Mesendoderm (in vitro differentiated cells): ENCODE data around the gene PDE9A.

Source experiments
- DNase-seq: peaks from one replicate; pipeline ENCODE4 v3.0.0; 2013
- H2AK5ac ChIP-seq: 2 replicates; pipeline ENCODE4 v1.6.1; 2013; ENCODE audit warnings: low read length, inconsistent platforms
- H2BK120ac ChIP-seq: 2 replicates; pipeline ENCODE4 v1.6.1; 2013; ENCODE audit warnings: low read depth, mild to moderate bottlenecking, low read length, moderate library complexity, mixed read lengths
- H2BK15ac ChIP-seq: replicated peaks from 2 replicates; pipeline ENCODE4 v1.6.1; 2013; ENCODE audit warnings: low read depth, mild to moderate bottlenecking, moderate library complexity
- H2BK5ac ChIP-seq: 2 replicates; pipeline ENCODE4 v1.6.1; 2013; ENCODE audit warnings: low read length, inconsistent platforms
- H3K18ac ChIP-seq: 2 replicates; pipeline ENCODE4 v1.6.1; 2013; ENCODE audit warnings: mild to moderate bottlenecking, low read length, mixed read lengths
- H3K23ac ChIP-seq: one replicate; pipeline ENCODE4 v1.6.1; 2013; ENCODE audit warnings: low read length
- H3K27ac ChIP-seq: 2 replicates; pipeline ENCODE4 v1.5.1; 2013; ENCODE audit warnings: low read depth, mild to moderate bottlenecking, inconsistent platforms, low read length, moderate library complexity
- H3K27me3 ChIP-seq: 2 replicates; pipeline ENCODE4 v1.6.1; 2013; ENCODE audit warnings: low read length, control low read depth, mild to moderate bottlenecking, inconsistent platforms; ENCODE audit not compliant: insufficient read depth, poor library complexity
- H3K36me3 ChIP-seq: 2 replicates; pipeline ENCODE4 v1.6.1; 2013; ENCODE audit warnings: low read length, inconsistent platforms; ENCODE audit not compliant: control insufficient read depth, insufficient read depth
- H3K4ac ChIP-seq: one replicate; pipeline ENCODE4 v1.6.1; 2013; ENCODE audit warnings: low read depth, mild to moderate bottlenecking, low read length, moderate library complexity
- H3K4me1 ChIP-seq: 2 replicates; pipeline ENCODE4 v1.6.1; 2013; ENCODE audit warnings: low read depth, low read length, inconsistent platforms; ENCODE audit not compliant: control insufficient read depth
- H3K4me2 ChIP-seq: 2 replicates; pipeline ENCODE4 v1.6.1; 2013; ENCODE audit warnings: low read length
- H3K4me3 ChIP-seq: 2 replicates; pipeline ENCODE4 v1.5.1; 2013; ENCODE audit warnings: mild to moderate bottlenecking, low read length
- H3K56ac ChIP-seq: one replicate; pipeline ENCODE4 v1.6.1; 2013; ENCODE audit warnings: low read length
- H3K79me1 ChIP-seq: 2 replicates; pipeline ENCODE4 v1.6.1; 2013; ENCODE audit warnings: low read length, inconsistent platforms
- H3K79me2 ChIP-seq: 2 replicates; pipeline ENCODE4 v1.6.1; 2013; ENCODE audit warnings: mild to moderate bottlenecking, low read length; ENCODE audit not compliant: control insufficient read depth, insufficient read depth
- H3K9ac ChIP-seq: 2 replicates; pipeline ENCODE4 v1.6.1; 2013; ENCODE audit warnings: low read length, inconsistent platforms
- H4K5ac ChIP-seq: one replicate; pipeline ENCODE4 v1.6.1; 2013; ENCODE audit warnings: low read length
- H4K8ac ChIP-seq: one replicate; pipeline ENCODE4 v1.6.1; 2013; ENCODE audit warnings: low read depth, mild to moderate bottlenecking, control low read depth, low read length, moderate library complexity
- WGBS: extraction: QIAGEN DNeasy Blood & Tissue Kit; methylation state at CpG from one replicate; pipeline ENCODE4 v1.1.7; 2013; ENCODE audit warnings: low lambda C conversion rate, missing lambda C conversion rate; ENCODE audit not compliant: insufficient coverage; ENCODE audit errors: extremely low coverage; 5-methylcytosine and 5-hydroxymethylcytosine counted together

Gene PDE9A

DNA sequence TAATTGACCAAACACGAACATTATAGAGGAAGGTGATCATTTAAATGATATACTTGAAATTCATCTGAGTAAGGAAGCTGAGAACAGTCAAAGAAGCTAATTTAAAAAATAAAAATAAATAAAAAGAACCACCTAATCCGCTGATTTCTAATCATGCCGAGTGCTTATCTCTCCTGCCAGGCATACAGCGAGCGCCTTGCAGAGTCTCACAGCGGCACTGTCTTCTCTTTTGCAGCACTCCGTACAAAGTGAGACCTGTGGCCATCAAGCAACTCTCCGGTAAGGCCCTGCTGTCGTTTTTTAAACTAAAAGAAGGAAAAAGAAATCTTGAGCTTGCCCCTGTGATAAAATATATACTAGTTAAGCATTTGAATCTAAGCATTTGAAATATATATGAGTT is 45.3 kb downstream of the PDE9A start:
- Histone ChIP-seq H3K79me2 (no peaks in the 10 kb centered on the region), H3K56ac (no peak overlapping the region), H3K36me3 (peaks cover 3% of the 10 kb centered on the region), H3K79me1 (no peaks in the 10 kb centered on the region), H3K27ac (no peak overlapping the region), H2AK5ac (no peak overlapping the region), H4K8ac (no peak overlapping the region), H3K9ac (no peak overlapping the region), H3K4me2 (no peak overlapping the region), H2BK120ac (no peak overlapping the region), H3K4ac (no peak overlapping the region), H2BK5ac (no peak overlapping the region), H3K18ac (no peak overlapping the region), H3K4me1 (no peaks in the 10 kb centered on the region), H4K5ac (no peak overlapping the region), H3K27me3 (no peaks in the 10 kb centered on the region), H2BK15ac (no peak overlapping the region), H3K23ac (no peak overlapping the region), H3K4me3 (no peak overlapping the region)
- WGBS: no CpG with 5 or more reads among the region's 9 CpGs
- DNase-seq: no peak

DNA sequence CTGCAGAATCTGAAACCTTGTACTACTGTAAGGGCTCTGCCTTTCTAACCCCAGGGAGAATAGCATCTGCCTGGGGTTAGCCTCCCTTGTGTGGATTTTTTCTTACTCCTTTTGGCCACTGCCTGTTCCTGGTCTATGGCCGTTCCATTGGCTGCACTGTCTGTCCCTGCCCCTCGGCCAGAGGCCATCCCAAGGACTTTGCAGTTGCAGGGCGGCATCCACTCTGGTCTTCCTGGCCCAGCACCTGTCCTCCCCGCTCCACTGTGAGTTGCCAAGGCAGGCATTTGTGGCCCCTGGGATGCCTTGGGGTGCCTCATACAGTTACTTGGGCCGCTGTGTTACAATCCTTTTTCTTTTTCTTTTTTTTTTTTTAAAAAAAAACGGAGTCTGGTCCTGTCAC is 45.8 kb downstream of the PDE9A start:
- WGBS: no CpG with 5 or more reads among the region's 6 CpGs
- Histone ChIP-seq H3K27ac (no peak overlapping the region), H3K18ac (no peak overlapping the region), H3K9ac (no peak overlapping the region), H3K4me3 (no peak overlapping the region), H4K8ac (no peak overlapping the region), H3K79me1 (no peaks in the 10 kb centered on the region), H3K56ac (no peak overlapping the region), H3K4ac (no peak overlapping the region), H3K79me2 (no peaks in the 10 kb centered on the region), H2BK15ac (no peak overlapping the region), H3K27me3 (no peaks in the 10 kb centered on the region), H4K5ac (no peak overlapping the region), H3K4me2 (no peak overlapping the region), H2BK5ac (no peak overlapping the region), H3K4me1 (no peaks in the 10 kb centered on the region), H2AK5ac (no peak overlapping the region), H3K36me3 (peaks cover 2% of the 10 kb centered on the region), H3K23ac (no peak overlapping the region), H2BK120ac (no peak overlapping the region)
- no peak for DNase-seq

DNA sequence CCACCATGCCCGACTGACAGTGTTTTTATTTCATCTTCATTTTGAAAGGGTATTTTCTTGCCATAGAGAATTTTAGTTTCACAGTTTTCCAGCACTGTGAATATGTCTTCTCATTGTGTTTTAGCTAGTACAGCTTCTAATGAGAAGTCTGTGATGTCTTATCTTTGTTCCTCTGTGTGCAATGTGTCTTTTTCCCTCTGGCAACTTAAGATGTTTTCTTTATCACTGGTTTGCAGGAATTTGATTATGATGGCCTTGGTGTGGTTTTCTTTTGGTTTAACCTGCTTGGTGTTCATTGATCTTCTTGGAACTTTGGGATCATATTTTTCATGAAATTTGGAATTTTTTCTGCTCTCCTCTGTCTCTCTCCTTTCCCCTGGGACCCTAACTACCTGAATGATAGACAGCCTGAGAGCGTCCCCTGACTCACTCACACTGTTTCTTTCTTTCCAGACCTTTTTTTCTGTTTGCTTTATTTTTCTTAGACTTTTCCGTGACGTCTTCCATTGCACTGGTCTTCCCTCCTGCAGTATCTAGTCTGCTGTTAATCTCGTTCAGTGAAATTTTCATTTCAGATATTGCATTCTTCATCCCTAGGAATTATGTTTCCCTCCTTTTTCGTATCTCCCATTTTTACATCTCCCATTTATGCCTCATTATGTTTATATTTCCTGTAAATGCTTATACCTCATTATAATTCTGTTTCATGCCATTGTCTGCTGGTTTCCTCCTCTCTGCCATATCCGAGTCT is 48.5 kb downstream of the PDE9A start:
- no peak overlapping the region for H2BK15ac ChIP-seq
- H3K4ac ChIP-seq: no peak overlapping the region
- no peak overlapping the region for H3K27ac ChIP-seq
- no peak overlapping the region for H3K23ac ChIP-seq
- no peak overlapping the region for H2BK5ac ChIP-seq
- no peak overlapping the region for H3K4me3 ChIP-seq
- no peak overlapping the region for H3K9ac ChIP-seq
- H3K79me1 ChIP-seq: no peaks in the 10 kb centered on the region
- H3K4me2 ChIP-seq: no peak overlapping the region
- H3K27me3 ChIP-seq: no peaks in the 10 kb centered on the region
- no peak overlapping the region for H2BK120ac ChIP-seq
- no peak overlapping the region for H3K56ac ChIP-seq
- 100% methylated on average over 1 of the region's 7 CpGs for WGBS
- H3K18ac ChIP-seq: no peak overlapping the region
- H3K79me2 ChIP-seq: no peaks in the 10 kb centered on the region
- H3K4me1 ChIP-seq: no peaks in the 10 kb centered on the region
- no peak overlapping the region for H2AK5ac ChIP-seq
- H4K5ac ChIP-seq: no peak overlapping the region
- H4K8ac ChIP-seq: no peak overlapping the region
- H3K36me3 ChIP-seq: no peaks in the 10 kb centered on the region
- no peak for DNase-seq

DNA sequence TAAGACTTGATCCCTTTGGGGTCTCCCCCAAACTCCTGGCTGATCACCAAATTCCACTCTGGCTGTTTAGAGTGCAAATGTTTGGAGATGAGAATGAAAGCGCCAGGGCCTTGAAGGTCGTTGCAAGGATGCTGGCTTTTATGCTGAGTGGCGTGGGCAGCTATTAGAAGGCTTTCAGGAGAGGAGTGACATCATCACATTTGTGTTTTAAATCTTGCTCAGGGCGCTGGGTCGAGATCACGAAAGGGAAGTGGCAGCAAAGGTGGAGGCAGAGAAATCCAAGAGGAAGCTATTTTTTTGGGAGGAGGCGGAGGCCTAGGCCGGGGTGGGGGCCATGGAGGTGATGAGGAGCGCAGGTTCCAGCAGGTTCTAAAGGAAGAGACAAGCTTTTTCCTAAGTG is 49.3 kb downstream of the PDE9A start:
- no peak for DNase-seq
- Histone ChIP-seq H2BK120ac (no peak overlapping the region), H4K8ac (no peak overlapping the region), H3K4ac (no peak overlapping the region), H3K79me2 (no peaks in the 10 kb centered on the region), H3K56ac (no peak overlapping the region), H3K27ac (no peak overlapping the region), H3K79me1 (no peaks in the 10 kb centered on the region), H3K9ac (no peak overlapping the region), H3K23ac (no peak overlapping the region), H3K4me2 (no peak overlapping the region), H3K36me3 (no peaks in the 10 kb centered on the region), H2BK5ac (no peak overlapping the region), H3K4me1 (no peaks in the 10 kb centered on the region), H3K4me3 (no peak overlapping the region), H3K18ac (no peak overlapping the region), H2AK5ac (no peak overlapping the region), H2BK15ac (no peak overlapping the region), H3K27me3 (no peaks in the 10 kb centered on the region), H4K5ac (no peak overlapping the region)
- no CpG with 5 or more reads among the region's 9 CpGs for WGBS

DNA sequence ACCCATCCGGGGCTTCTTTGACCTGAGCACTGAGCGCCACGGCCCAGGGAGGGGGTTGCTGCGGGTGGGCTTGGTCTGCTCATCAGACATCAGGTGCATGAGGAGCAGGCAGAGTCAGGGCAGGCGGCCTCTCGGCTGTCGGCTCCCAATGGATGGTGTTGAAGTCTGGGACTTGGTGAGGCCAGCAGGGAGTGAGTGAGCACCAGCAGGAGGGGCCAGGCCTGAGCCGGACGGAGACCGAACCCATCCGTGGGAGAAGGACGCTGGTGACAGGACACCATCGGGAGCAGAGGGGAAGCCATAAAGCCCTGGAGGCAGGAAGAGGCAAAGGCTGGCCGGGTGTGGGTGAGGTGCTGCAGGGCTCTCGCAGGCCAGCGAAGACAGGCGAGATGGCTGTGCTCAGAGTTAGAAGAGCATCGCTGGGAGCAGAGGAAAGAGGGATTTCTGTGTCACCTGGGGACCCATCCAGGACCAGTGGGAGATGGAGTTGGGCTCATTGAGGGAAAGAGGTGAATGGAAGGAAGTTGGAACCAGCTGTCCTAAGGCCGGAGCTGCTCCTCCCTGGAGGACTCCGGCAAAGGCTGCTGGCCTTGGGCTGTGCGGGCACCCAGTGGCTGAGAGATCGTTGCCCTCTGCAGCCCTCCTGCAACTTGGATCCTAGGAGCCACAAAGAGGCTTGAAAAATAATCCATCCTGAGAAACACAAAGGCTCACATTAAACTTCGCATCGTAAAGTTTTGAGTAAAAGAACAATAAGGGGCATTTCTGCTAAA is 49.9 kb downstream of the PDE9A start:
- H3K27ac ChIP-seq: no peak overlapping the region
- no peak overlapping the region for H2BK5ac ChIP-seq
- H3K18ac ChIP-seq: no peak overlapping the region
- no peak overlapping the region for H2AK5ac ChIP-seq
- H3K36me3 ChIP-seq: no peaks in the 10 kb centered on the region
- H3K79me1 ChIP-seq: no peaks in the 10 kb centered on the region
- no peak overlapping the region for H3K4me3 ChIP-seq
- H3K56ac ChIP-seq: no peak overlapping the region
- H2BK15ac ChIP-seq: no peak overlapping the region
- no peak overlapping the region for H4K5ac ChIP-seq
- H2BK120ac ChIP-seq: no peak overlapping the region
- DNase-seq: no peak
- H3K4me2 ChIP-seq: no peak overlapping the region
- no CpG with 5 or more reads among the region's 24 CpGs for WGBS
- no peaks in the 10 kb centered on the region for H3K4me1 ChIP-seq
- H3K79me2 ChIP-seq: no peaks in the 10 kb centered on the region
- no peak overlapping the region for H3K9ac ChIP-seq
- no peaks in the 10 kb centered on the region for H3K27me3 ChIP-seq
- no peak overlapping the region for H3K4ac ChIP-seq
- H4K8ac ChIP-seq: no peak overlapping the region
- H3K23ac ChIP-seq: no peak overlapping the region
